HL-60 (cell line): ENCODE measurements around the gene DDX42.
A peak's percentile ranks its signal among the peaks of the same experiment; 100 is the strongest.
"Not testable (repeated sequence)": the region's sequence is repeated elsewhere in the genome, so short reads cannot be mapped to it uniquely, and the experiment has no call there.

Experiments
- DNase-seq, 2 experiments: peaks; one replicate each; pipeline ENCODE4 v3.0.0-alpha.2; 2010 to 2020; ENCODE audit warnings: low read depth in 1 of 2, low spot score in 1 of 2
- H3K27ac ChIP-seq: fragments of 250-450 bp; sonication (Bioruptor Pico); replicated peaks from 2 replicates; pipeline ENCODE4 v1.5.1; 2020; ENCODE audit warnings: mild to moderate bottlenecking, moderate library complexity
- H3K27me3 ChIP-seq: fragments of 250-450 bp; sonication (Bioruptor Pico); 2 replicates; pipeline ENCODE4 v1.5.1; 2021; ENCODE audit warnings: mild to moderate bottlenecking, moderate library complexity; ENCODE audit not compliant: insufficient read depth, poor library complexity, severe bottlenecking
- H3K4me3 ChIP-seq: replicated peaks from 2 replicates; pipeline ENCODE4 v1.5.1; 2011; ENCODE audit warnings: mild to moderate bottlenecking, control low read depth, low read length; ENCODE audit not compliant: insufficient read depth
- GABPA ChIP-seq: IDR thresholded peaks from 2 replicates; pipeline ENCODE4 v1.6.1; 2012; ENCODE audit warnings: low read depth
- POLR2AphosphoS5 ChIP-seq: IDR thresholded peaks from 2 replicates; pipeline ENCODE4 v1.6.1; 2012; ENCODE audit warnings: low read depth
- SPI1 ChIP-seq: IDR thresholded peaks from 2 replicates; pipeline ENCODE4 v1.6.1; 2012; ENCODE audit warnings: low read depth, mild to moderate bottlenecking, borderline replicate concordance
- TF ChIP-seq, protein P1 (sequence below): IDR thresholded peaks from 2 replicates; pipeline ENCODE4 v1.6.1; 2012; ENCODE audit warnings: low read depth; ENCODE audit not compliant: insufficient replicate concordance
- TF ChIP-seq, protein P2 (sequence below): IDR thresholded peaks from one replicate; pipeline ENCODE4 v1.5.1; 2011; ENCODE audit warnings: low read length, control low read depth, inconsistent platforms; ENCODE audit not compliant: insufficient read depth

Gene DDX42

DNA sequence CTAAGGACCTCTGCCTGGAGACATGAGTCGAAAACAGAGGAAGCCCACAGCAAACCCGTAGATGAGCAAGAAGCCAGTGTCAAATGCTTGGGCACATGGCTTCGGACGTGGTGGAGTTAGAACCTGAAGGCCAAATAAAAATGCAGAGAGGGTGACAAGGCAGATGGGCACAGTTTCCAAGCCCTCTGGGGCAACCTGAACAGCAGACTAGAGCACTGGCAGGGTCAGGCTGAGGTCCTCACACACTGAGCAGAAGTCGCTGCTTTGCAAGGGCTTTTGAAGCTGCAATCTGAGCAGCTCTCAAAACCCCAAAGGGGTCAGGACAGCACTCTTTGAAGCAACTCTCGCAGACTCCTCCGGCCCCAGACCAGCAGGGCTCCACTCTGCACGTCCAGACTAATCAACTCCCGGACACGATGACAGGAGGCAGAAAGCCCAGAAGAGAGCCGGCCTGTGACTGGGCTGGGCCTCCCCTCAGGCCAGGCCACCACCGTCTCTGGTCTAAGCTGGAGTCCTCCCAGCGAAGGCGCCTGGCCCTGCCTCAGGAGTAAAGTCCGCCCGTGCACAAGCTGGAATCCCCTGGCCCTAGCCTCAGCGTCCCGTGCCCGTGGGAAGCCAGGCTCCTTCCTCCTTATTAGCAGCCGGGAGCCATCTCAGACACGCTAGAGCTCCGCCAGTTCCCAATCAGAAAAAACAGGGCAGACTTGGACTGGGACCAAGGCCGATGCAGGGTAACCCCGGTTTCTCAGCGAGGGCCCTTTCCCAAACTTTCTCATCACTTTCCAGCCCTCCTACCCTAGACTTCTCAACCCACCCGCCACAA lies 67.6 kb downstream of the DDX42 start:
- peak overlapping the region; percentile 82 for H3K4me3 ChIP-seq
- H3K27ac ChIP-seq: peak overlapping the region; percentile 79
- TF ChIP-seq GABPA (no peak), SPI1 (no peak), POLR2AphosphoS5 (no peak)
- TF ChIP-seq, protein P1, sequence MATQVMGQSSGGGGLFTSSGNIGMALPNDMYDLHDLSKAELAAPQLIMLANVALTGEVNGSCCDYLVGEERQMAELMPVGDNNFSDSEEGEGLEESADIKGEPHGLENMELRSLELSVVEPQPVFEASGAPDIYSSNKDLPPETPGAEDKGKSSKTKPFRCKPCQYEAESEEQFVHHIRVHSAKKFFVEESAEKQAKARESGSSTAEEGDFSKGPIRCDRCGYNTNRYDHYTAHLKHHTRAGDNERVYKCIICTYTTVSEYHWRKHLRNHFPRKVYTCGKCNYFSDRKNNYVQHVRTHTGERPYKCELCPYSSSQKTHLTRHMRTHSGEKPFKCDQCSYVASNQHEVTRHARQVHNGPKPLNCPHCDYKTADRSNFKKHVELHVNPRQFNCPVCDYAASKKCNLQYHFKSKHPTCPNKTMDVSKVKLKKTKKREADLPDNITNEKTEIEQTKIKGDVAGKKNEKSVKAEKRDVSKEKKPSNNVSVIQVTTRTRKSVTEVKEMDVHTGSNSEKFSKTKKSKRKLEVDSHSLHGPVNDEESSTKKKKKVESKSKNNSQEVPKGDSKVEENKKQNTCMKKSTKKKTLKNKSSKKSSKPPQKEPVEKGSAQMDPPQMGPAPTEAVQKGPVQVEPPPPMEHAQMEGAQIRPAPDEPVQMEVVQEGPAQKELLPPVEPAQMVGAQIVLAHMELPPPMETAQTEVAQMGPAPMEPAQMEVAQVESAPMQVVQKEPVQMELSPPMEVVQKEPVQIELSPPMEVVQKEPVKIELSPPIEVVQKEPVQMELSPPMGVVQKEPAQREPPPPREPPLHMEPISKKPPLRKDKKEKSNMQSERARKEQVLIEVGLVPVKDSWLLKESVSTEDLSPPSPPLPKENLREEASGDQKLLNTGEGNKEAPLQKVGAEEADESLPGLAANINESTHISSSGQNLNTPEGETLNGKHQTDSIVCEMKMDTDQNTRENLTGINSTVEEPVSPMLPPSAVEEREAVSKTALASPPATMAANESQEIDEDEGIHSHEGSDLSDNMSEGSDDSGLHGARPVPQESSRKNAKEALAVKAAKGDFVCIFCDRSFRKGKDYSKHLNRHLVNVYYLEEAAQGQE: no peak
- TF ChIP-seq, protein P2, sequence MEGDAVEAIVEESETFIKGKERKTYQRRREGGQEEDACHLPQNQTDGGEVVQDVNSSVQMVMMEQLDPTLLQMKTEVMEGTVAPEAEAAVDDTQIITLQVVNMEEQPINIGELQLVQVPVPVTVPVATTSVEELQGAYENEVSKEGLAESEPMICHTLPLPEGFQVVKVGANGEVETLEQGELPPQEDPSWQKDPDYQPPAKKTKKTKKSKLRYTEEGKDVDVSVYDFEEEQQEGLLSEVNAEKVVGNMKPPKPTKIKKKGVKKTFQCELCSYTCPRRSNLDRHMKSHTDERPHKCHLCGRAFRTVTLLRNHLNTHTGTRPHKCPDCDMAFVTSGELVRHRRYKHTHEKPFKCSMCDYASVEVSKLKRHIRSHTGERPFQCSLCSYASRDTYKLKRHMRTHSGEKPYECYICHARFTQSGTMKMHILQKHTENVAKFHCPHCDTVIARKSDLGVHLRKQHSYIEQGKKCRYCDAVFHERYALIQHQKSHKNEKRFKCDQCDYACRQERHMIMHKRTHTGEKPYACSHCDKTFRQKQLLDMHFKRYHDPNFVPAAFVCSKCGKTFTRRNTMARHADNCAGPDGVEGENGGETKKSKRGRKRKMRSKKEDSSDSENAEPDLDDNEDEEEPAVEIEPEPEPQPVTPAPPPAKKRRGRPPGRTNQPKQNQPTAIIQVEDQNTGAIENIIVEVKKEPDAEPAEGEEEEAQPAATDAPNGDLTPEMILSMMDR: no peak
- DNase-seq: peak in 1 of 2 experiments; percentile 35
- H3K27me3 ChIP-seq: no peaks in the 10 kb centered on the region

DNA sequence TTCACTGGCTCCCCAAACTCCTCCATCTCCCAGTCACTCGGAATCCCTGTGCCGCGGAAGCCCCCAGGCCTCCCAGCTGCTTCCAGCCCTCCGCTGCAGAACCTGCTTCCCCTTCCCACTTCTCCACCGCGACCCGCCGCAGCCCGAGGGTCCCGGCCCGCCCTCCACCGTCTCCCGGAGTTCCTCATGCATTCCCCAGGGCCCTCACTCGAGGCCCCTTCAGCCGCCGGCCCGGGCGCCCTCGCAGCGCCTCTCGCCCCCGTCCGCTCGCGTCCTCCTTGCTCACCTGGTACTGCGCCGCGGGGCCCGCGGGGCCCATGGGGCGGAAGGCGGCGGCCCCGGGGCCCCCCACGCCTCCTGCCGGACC lies 68.2 kb downstream of the DDX42 start:
- Histone ChIP-seq H3K4me3 (peak overlapping the region; percentile 82), H3K27ac (peak overlapping the region; percentile 79), H3K27me3 (no peaks in the 10 kb centered on the region)
- TF ChIP-seq GABPA (no peak), SPI1 (no peak), POLR2AphosphoS5 (no peak)
- TF ChIP-seq, protein P2: no peak
- TF ChIP-seq, protein P1: no peak
- peak; percentile 37 to 70 for DNase-seq

DNA sequence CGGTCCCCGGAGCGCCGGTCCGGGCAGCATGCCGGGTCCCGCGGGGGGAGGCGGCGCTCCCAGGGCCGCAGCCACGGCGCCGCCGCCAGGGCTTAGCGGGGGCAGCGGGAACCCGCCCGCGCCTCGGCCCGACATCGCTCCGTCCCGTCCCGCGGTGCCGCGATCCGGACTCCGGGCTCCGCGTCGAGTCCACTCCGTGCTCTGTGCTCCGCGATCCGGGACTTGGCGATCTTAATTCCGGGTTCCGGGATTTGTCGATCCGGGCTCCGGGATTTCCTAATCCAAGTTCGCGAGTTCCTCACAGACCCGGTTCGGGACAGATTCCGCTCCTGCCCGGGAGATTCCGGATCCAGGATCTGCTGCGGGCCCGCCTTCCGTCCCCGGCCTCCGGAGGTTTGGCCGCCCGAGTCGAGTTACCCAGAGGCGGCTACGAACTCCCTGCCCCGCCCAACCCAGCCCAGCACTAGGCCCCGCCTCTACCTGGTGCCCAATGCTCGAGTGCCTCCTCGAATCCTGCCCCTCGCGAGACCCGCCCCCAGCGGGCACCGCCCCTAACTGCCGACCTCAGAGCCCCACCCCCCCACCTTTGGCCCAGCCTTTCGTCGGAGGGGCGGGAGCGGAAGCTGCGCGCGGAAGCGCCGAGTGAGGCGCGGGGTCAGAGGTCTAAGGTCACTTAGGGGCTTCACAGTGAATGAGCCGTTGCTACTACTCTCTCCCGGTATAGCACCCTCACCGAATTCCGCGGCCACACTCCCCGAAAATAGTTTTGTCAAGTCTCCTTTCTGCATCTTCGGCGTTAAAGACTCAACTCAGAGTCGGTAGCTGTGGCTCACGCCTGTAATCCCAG lies 68.8 kb downstream of the DDX42 start, which contains the start of gene SMARCD2:
SMARCD2 (minus strand) TSS at position 146 of the 847 bp plus-strand sequence; CDS start at position 135, 11 bp downstream.
- peak within 1 kb of the TSS; percentile 82 for H3K4me3 ChIP-seq
- H3K27ac ChIP-seq: peak within 1 kb of the TSS; percentile 95
- no peaks in the 10 kb centered on the region for H3K27me3 ChIP-seq
- TF ChIP-seq POLR2AphosphoS5 (no peak), SPI1 (peak; percentile 53; the same call in 1 of the 2 replicates), GABPA (peak; percentile 92)
- DNase-seq: peak; percentile 97 to 99

DNA sequence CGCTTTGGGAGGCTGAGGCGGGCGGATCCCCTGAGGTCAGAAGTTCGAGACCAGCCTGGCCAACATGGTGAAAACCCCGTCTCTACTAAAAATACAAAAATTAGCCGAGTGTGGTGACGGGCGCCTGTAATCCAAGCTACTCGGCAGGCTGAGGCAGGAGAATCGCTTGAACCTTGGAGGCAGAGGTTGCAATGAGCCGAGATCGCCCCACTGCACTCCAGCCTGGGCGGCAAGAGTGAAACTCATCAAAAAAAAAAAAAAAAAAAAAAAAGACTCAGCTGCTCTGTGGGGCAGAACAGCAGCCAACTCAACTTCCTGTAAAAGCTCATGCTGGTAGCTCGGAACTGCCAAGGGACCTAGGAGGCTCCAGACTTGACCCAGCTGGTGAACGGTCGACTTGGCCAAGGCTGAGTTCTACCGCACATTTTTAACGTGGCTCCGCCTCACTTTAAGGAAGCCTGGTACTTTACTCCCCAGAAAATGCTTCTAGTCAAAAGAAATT lies 69.5 kb downstream of the DDX42 start:
- DNase-seq: peak in 1 of 2 experiments; percentile 89
- H3K27ac ChIP-seq: peak overlapping the region; percentile 95
- peak overlapping the region; percentile 41 for H3K4me3 ChIP-seq
- not testable (repeated sequence) for H3K27me3 ChIP-seq
